DMS 273 (cell line): ENCODE measurements around the gene METAP1D.
"Not testable (repeated sequence)": the region's sequence is repeated elsewhere in the genome, so short reads cannot be mapped to it uniquely, and the experiment has no call there.

Experiments
- DNase-seq: peaks from one replicate; lab custom pipeline; 2025; ENCODE audit not compliant: unreplicated experiment; lab: John Stamatoyannopoulos, UW

METAP1D gene

GRCh38 chr2:172100935-172101820, 101.4 kb downstream of the METAP1D start:
- DNase-seq = peak; percentile 64

DNA sequence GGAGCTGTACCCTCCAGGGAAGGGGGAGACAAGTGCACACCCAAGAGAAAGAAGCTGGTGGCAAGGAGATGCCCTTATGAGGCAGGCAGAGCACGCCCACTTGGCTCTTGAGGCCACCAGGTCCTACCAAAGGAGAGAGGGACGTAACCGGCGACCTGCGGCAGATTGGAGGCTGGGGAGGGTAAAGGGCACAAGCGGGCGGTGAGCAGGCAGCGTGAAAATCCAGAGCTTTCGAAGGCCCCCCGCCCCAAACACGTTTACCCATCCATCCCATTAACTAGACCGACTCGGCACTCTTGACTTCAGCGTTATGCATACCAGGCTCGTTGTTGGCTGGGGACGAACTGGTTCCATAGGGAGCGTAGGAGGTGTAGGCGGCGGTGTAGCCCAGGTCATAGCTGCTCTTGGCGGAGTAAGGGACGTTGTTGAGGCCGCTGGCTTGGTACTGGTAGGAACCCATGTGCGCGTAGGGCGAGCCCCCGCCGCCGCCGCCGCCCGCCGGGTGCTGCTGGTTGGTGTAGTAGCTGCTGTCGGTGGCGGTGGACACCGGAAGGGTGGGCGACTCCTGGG, 102.2 kb downstream of the METAP1D start:
- peak; percentile 74 for DNase-seq

- DNase-seq = peak; percentile 98
These were observed 102.9 kb downstream of the METAP1D start, which contains the start of gene DLX2 for GRCh38 chr2:172102391-172103359. TSS of gene DLX2 (minus strand) at chr2:172102900. CDS start at chr2:172102538, 362 bp downstream.

GRCh38 chr2:172103471-172104272, 103.9 kb downstream of the METAP1D start:
- peak; percentile 89 for DNase-seq

GRCh38 chr2:172105471-172106107, 105.8 kb downstream of the METAP1D start:
- DNase-seq = no peak

- peak; percentile 78 for DNase-seq
These were observed 106.6 kb downstream of the METAP1D start for GRCh38 chr2:172106108-172106961.

- no peak for DNase-seq
These were observed 108.2 kb downstream of the METAP1D start for GRCh38 chr2:172107690-172108586.

DNA sequence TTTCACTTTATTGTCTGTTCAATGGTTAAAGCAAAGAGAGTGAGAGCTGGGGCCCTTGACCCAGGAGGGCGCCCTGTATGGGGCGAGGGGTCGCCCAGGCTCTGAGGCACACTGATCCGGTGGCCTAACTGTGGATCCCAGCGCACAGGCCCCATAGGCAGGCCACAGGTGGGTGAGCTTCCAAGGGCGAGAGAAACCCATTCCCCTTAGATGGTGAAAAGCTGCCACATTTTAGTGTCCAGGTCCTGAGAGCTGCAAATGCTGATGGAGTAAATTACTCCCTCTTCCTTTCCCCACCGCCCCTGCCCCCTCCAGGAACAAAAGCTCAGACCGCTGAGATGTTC, 108.8 kb downstream of the METAP1D start:
- DNase-seq = no peak

GRCh38 chr2:172109256-172109987, 109.7 kb downstream of the METAP1D start:
- no peak for DNase-seq

- DNase-seq = no peak
These were observed 110.4 kb downstream of the METAP1D start for GRCh38 chr2:172109988-172110811.

DNA sequence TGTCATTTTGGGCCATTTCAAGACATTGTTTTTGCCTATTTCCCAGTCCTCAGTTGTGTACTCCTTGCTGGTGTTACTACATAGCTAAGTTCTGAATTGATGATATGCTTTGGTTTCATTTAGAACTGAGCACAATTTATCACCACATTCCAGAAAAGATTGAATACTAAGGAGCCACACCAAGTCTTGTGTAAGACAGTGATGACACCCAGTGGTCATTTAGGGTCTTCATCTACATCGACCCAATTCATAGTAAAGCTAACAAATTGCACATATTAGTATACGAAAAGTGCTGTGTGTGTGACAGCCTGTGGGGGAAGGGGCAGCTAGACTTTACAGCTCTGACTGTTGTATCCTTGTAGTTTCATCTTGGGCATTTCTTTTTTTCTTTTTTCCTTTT, 113.9 kb downstream of the METAP1D start:
- DNase-seq = peak; percentile 60

GRCh38 chr2:172114176-172114575, 114.4 kb downstream of the METAP1D start:
- DNase-seq = not testable (repeated sequence)

DNA sequence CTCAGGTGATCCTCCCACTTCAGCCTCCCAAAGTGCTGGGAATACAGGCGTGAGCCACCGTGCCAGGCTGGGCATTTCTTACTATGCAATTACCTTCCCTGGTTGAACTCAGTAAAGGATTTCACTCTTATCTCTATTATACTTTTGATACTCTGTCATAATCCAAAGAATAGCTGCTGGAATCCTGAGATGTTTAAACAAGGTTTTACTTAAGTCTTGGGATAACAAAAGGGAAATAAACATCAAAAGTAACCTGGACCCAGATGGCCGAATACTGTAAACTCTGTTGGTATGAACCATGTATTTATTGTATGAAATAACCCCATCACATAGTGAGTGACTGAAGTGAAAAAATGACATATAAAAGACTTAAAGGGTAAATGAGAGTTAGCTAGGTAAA, 114.8 kb downstream of the METAP1D start:
- no peak for DNase-seq

DNA sequence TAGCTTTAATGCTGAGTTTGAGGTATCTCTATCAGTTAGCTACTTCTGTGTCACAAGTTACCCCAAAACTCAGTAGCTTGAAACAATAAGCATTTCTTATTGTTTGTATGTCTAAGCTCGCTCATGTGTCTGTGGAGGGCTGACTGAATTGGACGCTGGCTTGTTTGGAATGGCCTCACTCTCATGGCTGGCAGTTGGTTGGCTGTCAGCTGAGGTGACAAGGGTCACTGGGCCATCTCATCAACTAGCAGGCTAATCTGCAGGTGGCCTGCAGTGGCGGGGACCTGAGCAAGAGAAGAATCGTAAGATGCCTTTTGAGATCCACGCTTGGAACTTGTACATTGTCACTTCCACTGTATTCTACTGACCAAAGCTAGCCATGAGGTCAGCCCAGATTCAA, 116.4 kb downstream of the METAP1D start:
- no peak for DNase-seq

- no peak for DNase-seq
These were observed 119.3 kb downstream of the METAP1D start for GRCh38 chr2:172119089-172119488.

GRCh38 chr2:172120118-172120517, 120.4 kb downstream of the METAP1D start:
- no peak for DNase-seq

DNA sequence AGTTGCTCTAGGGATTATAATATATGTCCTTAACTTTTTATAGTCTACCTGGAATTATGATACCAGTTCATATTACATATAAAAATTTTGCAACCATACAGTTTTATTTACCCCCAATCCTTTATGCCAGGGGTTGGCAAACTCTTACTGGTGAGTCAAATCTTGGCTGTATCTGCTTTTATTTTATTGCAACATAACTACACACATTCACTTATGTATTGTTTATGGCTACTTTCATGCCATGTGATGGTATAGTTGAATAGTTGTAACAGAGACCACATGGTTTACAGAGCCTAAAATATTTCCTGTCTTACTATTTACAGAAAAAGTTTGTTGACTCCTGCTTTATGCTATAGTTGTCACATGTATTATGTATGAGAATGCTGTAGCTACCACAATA, 128.7 kb downstream of the METAP1D start:
- no peak for DNase-seq
